Aorta (tissue), 5 donors: ENCODE measurements around the gene UBA7. TPM values are rescaled to one million over a fixed set of nuclear protein-coding genes. Genes with fewer than 3 reads are reported as not detected.

ENCODE experiments used
- ATAC-seq: fragments of 200-7000 bp; cut with Tn5 transposase; one replicate; pipeline ENCODE4 v1.9.1; 2022; ENCODE audit warnings: moderate library complexity; ENCODE audit not compliant: low FRiP score
- DNase-seq, 2 donors: peaks; one replicate each; pipeline ENCODE4 v3.0.0-alpha.2; 2020
- H3K27ac ChIP-seq, 2 donors: one replicate each; pipeline ENCODE4 v1.5.1; 2013; ENCODE audit warnings: low read length in 2 of 2, mild to moderate bottlenecking in 2 of 2, moderate library complexity in 2 of 2, control low read depth in 1 of 2, inconsistent platforms in 1 of 2, low read depth in 1 of 2
- H3K27me3 ChIP-seq, 2 donors: one replicate each; pipeline ENCODE4 v1.6.1; 2013; ENCODE audit warnings: control low read depth in 1 of 2, low read length in 1 of 2, mild to moderate bottlenecking in 1 of 2, moderate library complexity in 1 of 2; ENCODE audit not compliant: insufficient read depth in 2 of 2, control insufficient read depth in 1 of 2
- H3K36me3 ChIP-seq, 2 donors: one replicate each; pipeline ENCODE4 v1.6.1; 2013; ENCODE audit warnings: control low read depth in 1 of 2, low read length in 1 of 2, mild to moderate bottlenecking in 1 of 2; ENCODE audit not compliant: insufficient read depth in 2 of 2, control insufficient read depth in 1 of 2
- H3K4me1 ChIP-seq, 2 donors: one replicate each; pipeline ENCODE4 v1.6.1; 2013; ENCODE audit warnings: low read length in 2 of 2, control low read depth in 1 of 2, mild to moderate bottlenecking in 1 of 2, moderate library complexity in 1 of 2; ENCODE audit not compliant: insufficient read depth in 2 of 2, control insufficient read depth in 1 of 2
- H3K4me3 ChIP-seq, 2 donors: one replicate each; pipeline ENCODE4 v1.5.1; 2013; ENCODE audit warnings: low read length in 2 of 2, control low read depth in 1 of 2, mild to moderate bottlenecking in 1 of 2
- H3K9me3 ChIP-seq: one replicate; pipeline ENCODE4 v1.6.1; 2013; ENCODE audit warnings: mild to moderate bottlenecking, low read length; ENCODE audit not compliant: control insufficient read depth
- WGBS, 2 donors: extraction: QIAGEN DNeasy Blood & Tissue Kit; methylation state at CpG; one replicate each; pipeline ENCODE4 v1.1.7; 2013; 5-methylcytosine and 5-hydroxymethylcytosine counted together
- intact Hi-C, 2 donors: fragments of 100-400 bp; cut with DNase I; formaldehyde crosslinking; loops; one replicate each; pipeline versions ENCODE4 v1.14.2 to v1.15.0; 2022
- polyA plus RNA-seq, 2 donors: library from polyadenylated mRNA; stranded (reverse); fragments of 200-250 nt; gene quantifications; one replicate each; pipeline ENCODE4 v1.2.3, GENCODE V29; 2013
- total RNA-seq, 2 donors: library from RNA; stranded (reverse); fragmentation: NEBNext Ultra II Directional; extraction: Animal tissue kit (Norgen Biotek cat#: 25700); gene quantifications; one replicate each; pipeline ENCODE4 v1.2.1, GENCODE V29; 2021
- donor health status: healthy with polysubstance abuse.
- donor health status: Bipolar disorder and iron deficiency.
- donor health status: DM: no; HTN: no; CAD: no.
- donor health status: DM: no; HTN: no; CAD: no.
- donor health status: DM: yes; HTN: yes; CAD: no.

UBA7 gene
- total and polyA plus RNA-seq, 4 donors, result 34.7 to 199 (median 73.8) TPM

GRCh38 chr3:49802719-49803464 is 10.9 kb downstream of the UBA7 start, which contains the start of gene INKA1:
INKA1 (plus strand) TSS chr3:49803261; CDS start chr3:49803393, 132 bp downstream.
- H3K27ac ChIP-seq, result peak within 1 kb of the TSS in 1 of 2 donors; percentile 77
- no peaks in the 10 kb centered on the region for H3K36me3 ChIP-seq
- peak; percentile 95 to 97 for DNase-seq
- WGBS, 2 donors, result 1% methylated on average over 69 to 71 of the region's 71 CpGs
- H3K4me1 ChIP-seq, result no peaks in the 10 kb centered on the region
- no peaks in the 10 kb centered on the region for H3K27me3 ChIP-seq
- intact Hi-C loops, result loop anchor here (1.0 to 5.0 kb wide), 4 partner anchors 36 to 104 kb away; partner anchors contain the start of gene MST1R (in 1 of the 2)
- H3K9me3 ChIP-seq, result no peaks in the 10 kb centered on the region
- ATAC-seq, result peak; percentile 93
- H3K4me3 ChIP-seq, result peak within 1 kb of the TSS; percentile 51 to 57

GRCh38 chr3:49801160-49801559 is 12.6 kb downstream of the UBA7 start:
- 91 to 93% methylated on average over 2 of the region's 2 CpGs for whole genome bisulfite sequencing, 2 donors
- no peak overlapping the region for H3K27ac ChIP-seq
- H3K4me3 ChIP-seq, result no peak overlapping the region
- no peaks in the 10 kb centered on the region for H3K36me3 ChIP-seq
- H3K4me1 ChIP-seq, result no peaks in the 10 kb centered on the region
- DNase-seq, result no peak
- H3K9me3 ChIP-seq, result no peaks in the 10 kb centered on the region
- no peaks in the 10 kb centered on the region for H3K27me3 ChIP-seq
- intact Hi-C loops, result loop anchor here in 1 of 2 donors (5.0 kb wide), 1 partner anchor 106 kb away; no protein-coding TSS in a partner anchor
- ATAC-seq, result no peak

GRCh38 chr3:49799761-49800160 is 14.0 kb downstream of the UBA7 start, which contains the start of gene CDHR4:
CDHR4 (minus strand) TSS chr3:49799873; CDS start chr3:49799812, 61 bp downstream.
- no peaks in the 10 kb centered on the region for H3K4me1 ChIP-seq
- H3K36me3 ChIP-seq, result no peaks in the 10 kb centered on the region
- no peaks in the 10 kb centered on the region for H3K9me3 ChIP-seq
- DNase-seq (peak; percentile 76 to 79), ATAC-seq (no peak)
- H3K4me3 ChIP-seq, result no peak within 1 kb of the TSS
- no peaks in the 10 kb centered on the region for H3K27me3 ChIP-seq
- H3K27ac ChIP-seq, result no peak within 1 kb of the TSS
- WGBS, 2 donors, result 63 to 71% methylated on average over 4 of the region's 4 CpGs
- intact Hi-C loops, result loop anchor here in 1 of 2 donors (5.0 kb wide), 1 partner anchor 108 kb away; no protein-coding TSS in a partner anchor

DNA sequence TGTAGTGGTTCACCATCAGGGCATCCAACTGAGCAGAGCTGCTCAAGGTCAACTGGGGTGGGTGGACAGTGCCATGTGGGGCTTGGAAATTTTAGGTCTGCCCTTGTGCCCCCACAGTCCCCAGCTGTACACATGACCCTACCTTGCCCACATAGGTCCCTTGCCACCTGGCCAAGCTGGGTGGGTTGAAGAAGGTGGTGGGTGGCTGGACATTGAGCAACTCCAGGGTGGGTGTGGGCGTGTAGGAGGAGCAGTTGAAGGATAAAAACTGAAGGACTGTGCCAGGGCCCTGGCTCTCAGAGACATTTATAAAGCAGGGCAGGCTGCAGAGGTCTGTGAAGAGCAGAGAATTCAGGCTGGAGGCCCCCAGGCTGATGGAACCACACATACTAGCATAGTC is 14.6 kb downstream of the UBA7 start:
- Histone ChIP-seq H3K27me3 (no peaks in the 10 kb centered on the region), H3K4me1 (no peaks in the 10 kb centered on the region), H3K36me3 (no peaks in the 10 kb centered on the region), H3K9me3 (no peaks in the 10 kb centered on the region), H3K4me3 (no peak overlapping the region), H3K27ac (no peak overlapping the region)
- intact Hi-C loops, result no loop called here
- ATAC-seq, result no peak
- DNase-seq, result no peak
- 73 to 88% methylated on average over 1 of the region's 1 CpG for WGBS, 2 donors

- ATAC-seq (no peak), DNase-seq (no peak)
- Histone ChIP-seq H3K36me3 (no peaks in the 10 kb centered on the region), H3K27ac (no peak overlapping the region), H3K9me3 (no peaks in the 10 kb centered on the region), H3K4me1 (no peaks in the 10 kb centered on the region), H3K27me3 (no peaks in the 10 kb centered on the region), H3K4me3 (no peak overlapping the region)
- WGBS, 2 donors, result 87 to 89% methylated on average over 24 of the region's 24 CpGs
- intact Hi-C loops, result no loop called here
These were observed 18.5 kb downstream of the UBA7 start for GRCh38 chr3:49794926-49795905.

GRCh38 chr3:49794431-49794830 is 19.3 kb downstream of the UBA7 start:
- intact Hi-C loops, result no loop called here
- ATAC-seq (no peak), DNase-seq (no peak)
- H3K9me3 ChIP-seq, result no peaks in the 10 kb centered on the region
- no peak overlapping the region for H3K4me3 ChIP-seq
- WGBS, 2 donors, result 82 to 96% methylated on average over 4 of the region's 4 CpGs
- H3K27me3 ChIP-seq, result no peaks in the 10 kb centered on the region
- no peaks in the 10 kb centered on the region for H3K36me3 ChIP-seq
- no peaks in the 10 kb centered on the region for H3K4me1 ChIP-seq
- H3K27ac ChIP-seq, result no peak overlapping the region

GRCh38 chr3:49793486-49794085 is 20.2 kb downstream of the UBA7 start:
- DNase-seq, result peak in 1 of 2 donors; percentile 69
- ATAC-seq, result no peak
- WGBS, 2 donors, result 93% methylated on average over 13 of the region's 13 CpGs
- H3K9me3 ChIP-seq, result no peaks in the 10 kb centered on the region
- intact Hi-C loops, result no loop called here
- H3K4me3 ChIP-seq, result no peak overlapping the region
- H3K4me1 ChIP-seq, result no peaks in the 10 kb centered on the region
- no peak overlapping the region for H3K27ac ChIP-seq
- H3K27me3 ChIP-seq, result no peaks in the 10 kb centered on the region
- H3K36me3 ChIP-seq, result no peaks in the 10 kb centered on the region
